Lower lobe of right lung (tissue), 2 donors: Measurements from ENCODE around the gene DEPDC5. TPM values are rescaled to one million over a fixed set of nuclear protein-coding genes. Genes with fewer than 3 reads are reported as not detected.

Source experiments
- ATAC-seq, 2 donors: fragments of 200-7000 bp; cut with Tn5 transposase; one replicate each; pipeline ENCODE4 v1.9.1; 2020 to 2022; ENCODE audit warnings: mild to moderate bottlenecking in 2 of 2, moderate library complexity in 2 of 2
- DNase-seq: peaks from one replicate; pipeline ENCODE4 v3.0.0-alpha.2; 2020
- H3K27ac ChIP-seq: fragments of 200-600 bp; one replicate; pipeline ENCODE4 v1.8.0; 2022
- H3K27me3 ChIP-seq: fragments of 200-600 bp; one replicate; pipeline ENCODE4 v1.8.0; 2022; ENCODE audit warnings: low read depth
- H3K36me3 ChIP-seq: fragments of 200-600 bp; one replicate; pipeline ENCODE4 v1.8.0; 2022; ENCODE audit warnings: mild to moderate bottlenecking
- H3K4me1 ChIP-seq: fragments of 200-600 bp; one replicate; pipeline ENCODE4 v1.8.0; 2022
- H3K4me3 ChIP-seq: fragments of 200-600 bp; one replicate; pipeline ENCODE4 v1.8.0; 2022; ENCODE audit warnings: mild to moderate bottlenecking
- H3K9me3 ChIP-seq: fragments of 200-600 bp; one replicate; pipeline ENCODE4 v1.8.0; 2022
- intact Hi-C: fragments of 100-400 bp; cut with DNase I; formaldehyde crosslinking; loops from one replicate; pipeline ENCODE4 v1.11.0; 2022
- total RNA-seq: library from RNA; stranded (reverse); fragmentation: NEBNext Ultra II Directional; extraction: Animal tissue kit (Norgen Biotek cat#: 25700); gene quantifications from one replicate; pipeline ENCODE4 v1.2.1, GENCODE V29; 2021
- TF ChIP-seq, protein P1 (sequence below): fragments of 200-600 bp; IDR thresholded peaks from one replicate; pipeline ENCODE4 v1.8.0; 2022; ENCODE audit warnings: antibody characterized with exemption, mild to moderate bottlenecking
- donor health status: DM: no; HTN: yes; CAD: no; lungs with severe emphysema.

Gene DEPDC5
- total RNA-seq, 1 donor from 2014 or later = 29.0 TPM

DNA sequence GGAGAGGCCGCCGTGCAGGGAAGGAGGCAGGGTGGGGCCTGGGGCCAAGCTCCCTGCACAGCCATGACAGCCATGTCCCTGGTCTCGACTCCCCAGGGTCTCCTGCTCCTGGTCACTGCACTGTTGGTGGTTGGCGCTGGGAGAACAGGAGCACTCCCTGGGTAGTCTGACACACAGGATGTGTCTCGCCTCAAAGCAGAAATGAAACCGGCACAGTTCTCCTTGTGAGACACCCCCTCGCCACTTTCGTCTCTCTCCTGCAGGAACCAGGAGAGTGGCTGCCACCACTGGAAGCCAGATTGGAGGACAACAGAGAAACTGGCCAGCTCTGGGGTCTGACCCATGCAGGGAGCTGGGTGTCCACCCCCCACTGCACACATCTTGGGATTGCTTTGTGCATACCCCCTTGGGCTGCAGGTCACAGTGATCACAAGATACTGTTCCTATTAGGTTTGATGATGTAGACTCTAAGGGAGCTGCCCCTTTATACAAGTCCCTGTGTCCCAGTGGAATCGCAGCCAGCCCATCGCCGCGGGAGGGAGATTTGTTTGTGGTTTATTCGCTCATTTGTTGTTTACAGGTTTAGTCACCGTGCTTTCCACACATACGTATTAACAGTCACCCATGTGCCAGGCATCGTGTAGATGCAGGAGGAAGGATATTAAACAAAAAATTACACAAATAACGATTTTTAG is 163.6 kb downstream of the DEPDC5 start:
- intact Hi-C loops = no loop called here
- DNase-seq (peak; percentile 58), ATAC-seq (peak; percentile 73 to 78)
- TF ChIP-seq, protein P1, sequence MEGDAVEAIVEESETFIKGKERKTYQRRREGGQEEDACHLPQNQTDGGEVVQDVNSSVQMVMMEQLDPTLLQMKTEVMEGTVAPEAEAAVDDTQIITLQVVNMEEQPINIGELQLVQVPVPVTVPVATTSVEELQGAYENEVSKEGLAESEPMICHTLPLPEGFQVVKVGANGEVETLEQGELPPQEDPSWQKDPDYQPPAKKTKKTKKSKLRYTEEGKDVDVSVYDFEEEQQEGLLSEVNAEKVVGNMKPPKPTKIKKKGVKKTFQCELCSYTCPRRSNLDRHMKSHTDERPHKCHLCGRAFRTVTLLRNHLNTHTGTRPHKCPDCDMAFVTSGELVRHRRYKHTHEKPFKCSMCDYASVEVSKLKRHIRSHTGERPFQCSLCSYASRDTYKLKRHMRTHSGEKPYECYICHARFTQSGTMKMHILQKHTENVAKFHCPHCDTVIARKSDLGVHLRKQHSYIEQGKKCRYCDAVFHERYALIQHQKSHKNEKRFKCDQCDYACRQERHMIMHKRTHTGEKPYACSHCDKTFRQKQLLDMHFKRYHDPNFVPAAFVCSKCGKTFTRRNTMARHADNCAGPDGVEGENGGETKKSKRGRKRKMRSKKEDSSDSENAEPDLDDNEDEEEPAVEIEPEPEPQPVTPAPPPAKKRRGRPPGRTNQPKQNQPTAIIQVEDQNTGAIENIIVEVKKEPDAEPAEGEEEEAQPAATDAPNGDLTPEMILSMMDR = no peak
- peaks cover 26% of the 10 kb centered on the region for H3K4me1 ChIP-seq
- H3K27ac ChIP-seq = peak overlapping the region; percentile 20
- H3K36me3 ChIP-seq = no peaks in the 10 kb centered on the region
- H3K9me3 ChIP-seq = no peaks in the 10 kb centered on the region
- H3K4me3 ChIP-seq = no peak overlapping the region
- no peaks in the 10 kb centered on the region for H3K27me3 ChIP-seq

DNA sequence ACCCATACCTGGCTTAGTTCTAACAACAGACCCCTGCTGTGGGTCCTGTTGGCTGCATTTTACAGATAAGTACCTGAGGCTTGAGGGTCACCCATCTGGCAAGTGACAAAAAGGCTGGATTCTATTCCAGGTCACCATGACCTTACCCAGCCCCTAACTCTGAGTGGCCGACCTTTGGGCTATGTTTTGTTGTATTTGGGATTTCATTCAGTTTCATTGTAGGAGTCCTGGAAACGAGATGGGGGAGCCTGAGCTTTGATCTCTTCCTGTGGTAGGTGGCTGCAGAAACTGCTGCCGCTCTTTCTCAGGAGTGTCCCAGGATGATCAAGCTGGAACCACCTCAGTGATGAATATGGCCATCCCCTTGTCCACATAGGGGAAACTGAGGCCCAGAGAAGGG is 165.9 kb downstream of the DEPDC5 start:
- no peak overlapping the region for H3K4me3 ChIP-seq
- peaks cover 31% of the 10 kb centered on the region for H3K4me1 ChIP-seq
- no peaks in the 10 kb centered on the region for H3K9me3 ChIP-seq
- intact Hi-C loops = no loop called here
- H3K36me3 ChIP-seq = no peaks in the 10 kb centered on the region
- TF ChIP-seq, protein P1 = no peak
- DNase-seq (no peak), ATAC-seq (no peak)
- no peaks in the 10 kb centered on the region for H3K27me3 ChIP-seq
- H3K27ac ChIP-seq = no peak overlapping the region

- no peak overlapping the region for H3K4me3 ChIP-seq
- intact Hi-C loops = no loop called here
- H3K27me3 ChIP-seq = no peaks in the 10 kb centered on the region
- TF ChIP-seq, protein P1 = no peak
- peaks cover 31% of the 10 kb centered on the region for H3K4me1 ChIP-seq
- H3K27ac ChIP-seq = no peak overlapping the region
- no peak for DNase-seq
- H3K9me3 ChIP-seq = no peaks in the 10 kb centered on the region
- ATAC-seq = no peak
- no peaks in the 10 kb centered on the region for H3K36me3 ChIP-seq
Observed at GRCh38 chr22:31920306-31920705, 166.5 kb downstream of the DEPDC5 start.

- no peaks in the 10 kb centered on the region for H3K9me3 ChIP-seq
- peaks cover 31% of the 10 kb centered on the region for H3K4me1 ChIP-seq
- ATAC-seq (no peak), DNase-seq (no peak)
- TF ChIP-seq, protein P1 = no peak
- intact Hi-C loops = no loop called here
- no peak overlapping the region for H3K27ac ChIP-seq
- H3K36me3 ChIP-seq = no peaks in the 10 kb centered on the region
- H3K27me3 ChIP-seq = no peaks in the 10 kb centered on the region
- no peak overlapping the region for H3K4me3 ChIP-seq
Observed at GRCh38 chr22:31921106-31921505, 167.3 kb downstream of the DEPDC5 start.

DNA sequence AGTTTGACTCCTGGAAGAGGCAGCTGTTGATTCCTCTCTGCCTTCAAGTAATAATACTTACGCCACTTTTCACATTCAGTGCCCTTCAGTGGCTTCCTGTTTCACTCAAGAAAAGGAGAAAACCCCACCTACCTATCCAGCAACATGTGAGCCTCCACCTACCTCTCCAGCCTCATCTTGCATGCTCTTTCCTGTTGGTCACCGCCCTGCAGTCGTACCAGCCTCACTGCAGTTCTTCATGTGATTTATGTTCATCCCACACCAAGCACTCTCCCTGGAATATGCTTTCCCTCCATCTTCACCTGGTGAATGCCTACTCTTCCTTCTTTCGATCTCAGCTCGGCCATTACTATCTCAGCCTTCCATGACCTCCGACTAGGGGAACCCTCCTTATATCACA is 168.7 kb downstream of the DEPDC5 start:
- H3K4me3 ChIP-seq = no peak overlapping the region
- no peaks in the 10 kb centered on the region for H3K36me3 ChIP-seq
- no peaks in the 10 kb centered on the region for H3K27me3 ChIP-seq
- peak overlapping the region; percentile 32 for H3K27ac ChIP-seq
- DNase-seq (no peak), ATAC-seq (no peak)
- H3K4me1 ChIP-seq = peaks cover 22% of the 10 kb centered on the region
- intact Hi-C loops = no loop called here
- no peaks in the 10 kb centered on the region for H3K9me3 ChIP-seq
- TF ChIP-seq, protein P1 = no peak
